Mucosa of descending colon (tissue), 3 donors: ENCODE data around the gene LCLAT1. TPM values are rescaled to one million over a fixed set of nuclear protein-coding genes. Genes with fewer than 3 reads are reported as not detected.
A peak's percentile ranks its signal among the peaks of the same experiment; 100 is the strongest.

Experiments used
- ATAC-seq: fragments of 200-7000 bp; cut with Tn5 transposase; one replicate; pipeline ENCODE4 v1.9.1; 2020; ENCODE audit warnings: mild to moderate bottlenecking, moderate library complexity
- DNase-seq, 3 donors: peaks; one replicate each; pipeline ENCODE4 v3.0.0-alpha.2; 2020
- H3K36me3 ChIP-seq: fragments of 200-600 bp; one replicate; pipeline ENCODE4 v1.8.0; 2021; ENCODE audit warnings: low read depth, mild to moderate bottlenecking
- H3K4me1 ChIP-seq: fragments of 200-600 bp; one replicate; pipeline ENCODE4 v1.8.0; 2021; ENCODE audit warnings: low read depth, mild to moderate bottlenecking
- H3K4me3 ChIP-seq: fragments of 200-600 bp; one replicate; pipeline ENCODE4 v1.8.0; 2021; ENCODE audit warnings: mild to moderate bottlenecking
- H3K9me3 ChIP-seq: fragments of 200-600 bp; one replicate; pipeline ENCODE4 v1.8.0; 2021; ENCODE audit warnings: mild to moderate bottlenecking
- intact Hi-C, 2 donors: fragments of 100-400 bp; cut with DNase I in 1 of 2; cut with micrococcal nuclease in 1 of 2; formaldehyde crosslinking; loops; one replicate each; pipeline versions ENCODE4 v1.11.0 to v1.11.1; 2022; cut with DNase I, micrococcal nuclease
- total RNA-seq, 3 donors: library from RNA; stranded (reverse); fragmentation: NEBNext Ultra II Directional in 2 of 3; extraction: Animal tissue kit (Norgen Biotek cat#: 25700) in 2 of 3; gene quantifications; one replicate each; pipeline versions ENCODE4 v1.2.1 to v1.2.4, GENCODE V29; 2021 to 2023
- TF ChIP-seq, protein P1 (sequence below): fragments of 200-600 bp; IDR thresholded peaks from one replicate; pipeline ENCODE4 v1.8.0; 2022; ENCODE audit warnings: antibody characterized with exemption, mild to moderate bottlenecking
- donor health status: DM: no; HTN: no; CAD: no; lungs with moderate emphysema.
- donor health status: DM: no; HTN: no; CAD: no.
- donor health status: DM: no; HTN: yes; CAD: no.

Gene LCLAT1
- total RNA-seq, 3 donors from 2014 or later: 18.1 to 27.1 (median 22.2) TPM

DNA sequence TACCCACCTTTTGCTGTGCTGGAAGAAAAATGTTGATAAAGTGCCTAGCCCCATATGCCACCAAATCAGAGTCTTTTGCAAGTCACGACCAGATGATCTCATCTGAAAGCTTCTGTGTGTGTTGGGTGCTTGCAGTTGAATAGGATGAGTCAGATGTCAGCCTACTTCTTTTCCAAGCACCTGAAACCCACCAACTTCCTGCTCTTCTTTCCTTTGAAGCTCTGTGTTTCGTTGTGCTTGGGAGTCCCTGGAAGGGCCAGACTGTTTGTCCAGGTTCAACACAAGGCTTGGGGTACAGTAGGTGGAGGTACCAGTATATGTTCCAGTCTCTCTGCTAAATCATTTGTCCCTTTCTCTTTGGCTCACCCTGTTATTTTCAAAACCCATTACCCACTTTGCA is 36.8 kb upstream of the LCLAT1 start:
- no peaks in the 10 kb centered on the region for H3K9me3 ChIP-seq
- ATAC-seq: no peak
- intact Hi-C loops: no loop called here
- TF ChIP-seq, protein P1, sequence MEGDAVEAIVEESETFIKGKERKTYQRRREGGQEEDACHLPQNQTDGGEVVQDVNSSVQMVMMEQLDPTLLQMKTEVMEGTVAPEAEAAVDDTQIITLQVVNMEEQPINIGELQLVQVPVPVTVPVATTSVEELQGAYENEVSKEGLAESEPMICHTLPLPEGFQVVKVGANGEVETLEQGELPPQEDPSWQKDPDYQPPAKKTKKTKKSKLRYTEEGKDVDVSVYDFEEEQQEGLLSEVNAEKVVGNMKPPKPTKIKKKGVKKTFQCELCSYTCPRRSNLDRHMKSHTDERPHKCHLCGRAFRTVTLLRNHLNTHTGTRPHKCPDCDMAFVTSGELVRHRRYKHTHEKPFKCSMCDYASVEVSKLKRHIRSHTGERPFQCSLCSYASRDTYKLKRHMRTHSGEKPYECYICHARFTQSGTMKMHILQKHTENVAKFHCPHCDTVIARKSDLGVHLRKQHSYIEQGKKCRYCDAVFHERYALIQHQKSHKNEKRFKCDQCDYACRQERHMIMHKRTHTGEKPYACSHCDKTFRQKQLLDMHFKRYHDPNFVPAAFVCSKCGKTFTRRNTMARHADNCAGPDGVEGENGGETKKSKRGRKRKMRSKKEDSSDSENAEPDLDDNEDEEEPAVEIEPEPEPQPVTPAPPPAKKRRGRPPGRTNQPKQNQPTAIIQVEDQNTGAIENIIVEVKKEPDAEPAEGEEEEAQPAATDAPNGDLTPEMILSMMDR: no peak
- H3K4me3 ChIP-seq: no peak overlapping the region
- H3K4me1 ChIP-seq: no peaks in the 10 kb centered on the region
- H3K36me3 ChIP-seq: no peaks in the 10 kb centered on the region
- DNase-seq: no peak

DNA sequence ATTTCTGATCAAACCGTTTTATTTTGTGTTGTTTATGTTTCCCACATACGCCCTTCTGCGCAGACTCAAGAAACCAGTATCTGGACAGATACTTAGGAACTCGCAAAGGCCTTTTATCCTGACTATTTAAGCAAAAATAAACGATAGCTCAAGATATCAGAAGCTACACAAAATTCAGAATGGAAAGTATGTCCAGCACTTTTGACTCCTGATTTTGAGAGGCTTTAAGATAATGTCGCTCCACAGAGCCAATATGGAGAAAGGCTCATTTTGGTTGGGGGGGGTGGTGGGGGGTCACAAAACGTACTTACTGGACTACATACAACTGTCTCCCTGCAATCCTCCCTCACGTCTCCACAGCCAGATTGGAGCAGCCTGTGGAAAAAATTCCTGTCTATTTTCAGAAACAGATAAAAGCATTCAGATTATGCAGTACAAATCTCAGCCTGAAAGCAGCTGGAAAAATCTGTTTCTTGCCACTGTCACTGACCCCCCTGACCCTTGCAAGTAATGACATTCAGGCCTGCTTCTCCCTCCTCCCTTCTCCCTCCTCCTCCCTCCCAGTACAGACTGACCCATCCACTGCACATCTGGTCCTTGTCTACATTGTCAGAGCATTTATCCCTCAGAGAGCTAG is 34.9 kb upstream of the LCLAT1 start:
- ATAC-seq (peak; percentile 31), DNase-seq (peak in 1 of 3 donors; percentile 36)
- TF ChIP-seq, protein P1: no peak
- no peaks in the 10 kb centered on the region for H3K4me1 ChIP-seq
- H3K9me3 ChIP-seq: no peaks in the 10 kb centered on the region
- intact Hi-C loops: no loop called here
- H3K4me3 ChIP-seq: no peak overlapping the region
- no peaks in the 10 kb centered on the region for H3K36me3 ChIP-seq

DNA sequence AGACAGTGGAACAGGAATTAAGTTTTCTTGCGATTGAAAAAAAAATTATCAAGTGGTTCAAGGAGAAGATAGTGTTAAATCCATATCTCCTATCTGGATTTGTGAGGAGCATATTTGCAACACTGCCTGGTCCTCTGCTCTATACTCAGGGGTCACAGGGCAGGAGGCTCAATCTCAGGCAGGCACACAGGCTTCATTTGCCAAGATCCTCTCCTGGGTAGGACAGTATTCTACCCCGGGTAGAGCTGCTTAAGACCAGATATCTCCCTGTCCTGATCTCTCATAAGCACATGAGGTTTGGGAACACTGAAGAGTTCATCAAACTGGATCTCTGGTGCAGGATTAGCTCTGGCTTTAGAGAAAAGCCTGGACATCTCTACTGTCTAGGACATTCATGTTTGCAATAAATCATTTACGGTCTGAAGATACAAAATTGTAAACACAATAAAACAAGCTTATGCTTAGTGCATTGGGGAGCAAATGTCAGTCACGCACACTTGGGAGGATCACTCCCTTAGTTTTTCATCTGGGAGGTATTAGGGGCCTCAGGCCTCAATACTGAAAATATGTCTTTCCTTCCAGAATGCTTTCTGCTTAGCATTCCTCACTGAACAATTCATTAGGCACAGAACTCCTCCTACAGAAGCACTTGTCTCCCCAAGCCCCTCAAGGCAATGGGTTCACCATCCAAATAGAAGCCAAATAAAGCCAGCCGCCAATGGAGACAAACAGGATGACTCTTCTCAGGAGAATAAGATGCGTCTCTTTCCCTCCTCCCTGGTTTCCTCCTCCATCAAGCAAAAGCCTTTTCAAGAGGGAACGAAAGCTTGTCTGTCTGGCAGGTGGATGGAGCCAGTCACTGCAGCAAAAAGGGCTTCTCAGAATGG is 34.1 kb upstream of the LCLAT1 start:
- intact Hi-C loops: no loop called here
- TF ChIP-seq, protein P1: no peak
- ATAC-seq (peak; percentile 21), DNase-seq (no peak)
- Histone ChIP-seq H3K4me3 (no peak overlapping the region), H3K4me1 (no peaks in the 10 kb centered on the region), H3K9me3 (no peaks in the 10 kb centered on the region), H3K36me3 (no peaks in the 10 kb centered on the region)

DNA sequence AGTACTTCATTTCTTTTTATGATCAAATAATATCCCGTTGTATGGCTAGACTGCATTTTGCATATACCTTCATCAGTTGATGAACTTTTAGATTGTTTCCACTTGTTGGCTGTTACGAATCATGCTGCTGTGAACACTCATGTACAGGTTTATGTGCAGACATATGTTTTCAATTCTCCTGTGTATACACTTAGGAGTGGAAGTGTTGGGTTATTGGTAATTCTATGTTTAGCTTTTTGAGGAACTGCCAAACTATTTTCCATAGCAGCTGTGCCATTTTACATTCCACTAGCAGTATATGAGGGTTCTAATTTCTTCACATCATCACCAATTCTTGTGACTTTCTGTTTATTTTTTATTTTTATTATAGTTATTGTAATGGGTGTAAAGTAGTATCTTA is 32.1 kb upstream of the LCLAT1 start:
- H3K9me3 ChIP-seq: no peaks in the 10 kb centered on the region
- DNase-seq (no peak), ATAC-seq (no peak)
- H3K36me3 ChIP-seq: no peaks in the 10 kb centered on the region
- H3K4me1 ChIP-seq: no peaks in the 10 kb centered on the region
- TF ChIP-seq, protein P1: no peak
- H3K4me3 ChIP-seq: no peak overlapping the region
- intact Hi-C loops: no loop called here

DNA sequence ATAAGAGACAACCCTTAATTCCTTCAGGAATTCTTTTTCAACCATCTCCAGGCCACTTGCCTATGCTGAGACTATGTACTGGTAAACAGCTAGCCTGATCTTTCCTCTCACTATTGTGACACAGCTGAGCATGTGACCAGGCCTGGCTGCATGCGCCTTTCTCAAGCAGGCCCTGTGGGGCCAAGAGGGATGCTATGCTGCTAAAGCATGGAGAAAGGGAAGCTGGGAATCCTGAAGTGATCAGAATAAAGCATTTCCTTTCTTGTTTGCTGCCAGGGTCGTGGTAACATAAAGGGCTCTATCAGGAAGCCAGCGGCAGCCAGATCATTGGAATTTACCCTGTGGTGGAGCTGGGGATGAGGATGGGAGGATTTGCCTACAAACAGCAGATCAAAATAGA is 29.8 kb upstream of the LCLAT1 start:
- no peaks in the 10 kb centered on the region for H3K4me1 ChIP-seq
- peak; percentile 36 for ATAC-seq
- H3K36me3 ChIP-seq: no peaks in the 10 kb centered on the region
- no peak for DNase-seq
- intact Hi-C loops: no loop called here
- H3K9me3 ChIP-seq: no peaks in the 10 kb centered on the region
- TF ChIP-seq, protein P1: no peak
- no peak overlapping the region for H3K4me3 ChIP-seq
